Activated CD4-positive, alpha-beta memory T cell treated with anti-CD3 and anti-CD28 coated beads, Interleukin-2, amount 10 ng/mL, durations not matched to agents 7 days and 5 days (primary cell): ENCODE data around the gene SOD3. TPM values are rescaled to one million over a fixed set of nuclear protein-coding genes. Genes with fewer than 3 reads are reported as not detected.

ENCODE experiments used
- CTCF ChIA-PET: fragments of 350-600 bp; sonication (Branson Sonifier 250); formaldehyde crosslinking; loops from one replicate; lab custom pipeline; 2021; ENCODE audit warnings: antibody characterized with exemption, inconsistent platforms; lab: Charles Lee
- POLR2A ChIA-PET: fragments of 350-600 bp; sonication (Branson Sonifier 250); formaldehyde crosslinking; loops from one replicate; lab custom pipeline; 2021; ENCODE audit warnings: antibody characterized with exemption; lab: Charles Lee
- DNase-seq: peaks from one replicate; pipeline ENCODE4 v3.0.0-alpha.2; 2020
- H3K27ac Mint-ChIP-seq: one replicate; pipeline ENCODE4 v1.8.0; 2021; ENCODE audit warnings: mild to moderate bottlenecking, mixed read lengths
- H3K27me3 Mint-ChIP-seq: one replicate; pipeline ENCODE4 v1.8.0; 2021; ENCODE audit warnings: mixed read lengths
- H3K36me3 Mint-ChIP-seq: one replicate; pipeline ENCODE4 v1.8.0; 2021; ENCODE audit warnings: low read depth, mixed read lengths
- H3K4me1 Mint-ChIP-seq: one replicate; pipeline ENCODE4 v1.8.0; 2021; ENCODE audit warnings: mixed read lengths
- H3K4me3 Mint-ChIP-seq: one replicate; pipeline ENCODE4 v1.8.0; 2021; ENCODE audit warnings: mild to moderate bottlenecking, mixed read lengths
- H3K9me3 Mint-ChIP-seq: one replicate; pipeline ENCODE4 v1.8.0; 2021; ENCODE audit warnings: mixed read lengths
- total RNA-seq, 2 experiments: library from RNA; stranded (reverse); gene quantifications; one replicate each; pipeline ENCODE4 v1.2.3, GENCODE V29; 2021

Gene SOD3
- total RNA-seq, 2 experiments from 2014 or later: not detected

GRCh38 chr4:24768604-24769003, 26.8 kb upstream of the SOD3 start:
- CTCF ChIA-PET: no interaction called here
- Mint-ChIP-seq H3K9me3 (peaks cover 4% of the 10 kb centered on the region), H3K4me1 (peaks cover 8% of the 10 kb centered on the region), H3K4me3 (no peak overlapping the region), H3K27me3 (no peaks in the 10 kb centered on the region), H3K36me3 (no peaks in the 10 kb centered on the region), H3K27ac (no peak overlapping the region)
- POLR2A ChIA-PET: no interaction called here
- DNase-seq: no peak

GRCh38 chr4:24769571-24769970, 25.8 kb upstream of the SOD3 start:
- no peaks in the 10 kb centered on the region for H3K27me3 Mint-ChIP-seq
- POLR2A ChIA-PET: no interaction called here
- H3K4me1 Mint-ChIP-seq: peaks cover 8% of the 10 kb centered on the region
- no peak overlapping the region for H3K27ac Mint-ChIP-seq
- no peak for DNase-seq
- peaks cover 4% of the 10 kb centered on the region for H3K9me3 Mint-ChIP-seq
- CTCF ChIA-PET: no interaction called here
- no peaks in the 10 kb centered on the region for H3K36me3 Mint-ChIP-seq
- H3K4me3 Mint-ChIP-seq: no peak overlapping the region

- no peak for DNase-seq
- Mint-ChIP-seq H3K27me3 (no peaks in the 10 kb centered on the region), H3K4me3 (no peak overlapping the region), H3K9me3 (peaks cover 4% of the 10 kb centered on the region), H3K36me3 (no peaks in the 10 kb centered on the region), H3K27ac (no peak overlapping the region), H3K4me1 (peaks cover 8% of the 10 kb centered on the region)
- CTCF ChIA-PET: no interaction called here
- POLR2A ChIA-PET: no interaction called here
Observed at GRCh38 chr4:24770032-24770584, 25.3 kb upstream of the SOD3 start.

- CTCF ChIA-PET: no interaction called here
- Mint-ChIP-seq H3K36me3 (no peaks in the 10 kb centered on the region), H3K27ac (no peak overlapping the region), H3K27me3 (no peaks in the 10 kb centered on the region), H3K4me3 (no peak overlapping the region), H3K4me1 (peaks cover 8% of the 10 kb centered on the region), H3K9me3 (peaks cover 4% of the 10 kb centered on the region)
- POLR2A ChIA-PET: no interaction called here
- no peak for DNase-seq
Observed at GRCh38 chr4:24770667-24771066, 24.7 kb upstream of the SOD3 start.

GRCh38 chr4:24771241-24771640, 24.1 kb upstream of the SOD3 start:
- CTCF ChIA-PET: no interaction called here
- H3K27me3 Mint-ChIP-seq: no peaks in the 10 kb centered on the region
- no peak overlapping the region for H3K27ac Mint-ChIP-seq
- H3K4me3 Mint-ChIP-seq: no peak overlapping the region
- peaks cover 8% of the 10 kb centered on the region for H3K4me1 Mint-ChIP-seq
- peaks cover 4% of the 10 kb centered on the region for H3K9me3 Mint-ChIP-seq
- H3K36me3 Mint-ChIP-seq: no peaks in the 10 kb centered on the region
- no peak for DNase-seq
- POLR2A ChIA-PET: no interaction called here

- no peak for DNase-seq
- Mint-ChIP-seq H3K9me3 (peaks cover 4% of the 10 kb centered on the region), H3K4me3 (no peak overlapping the region), H3K27me3 (no peaks in the 10 kb centered on the region), H3K27ac (no peak overlapping the region), H3K36me3 (no peaks in the 10 kb centered on the region), H3K4me1 (peaks cover 8% of the 10 kb centered on the region)
- ChIA-PET CTCF (no interaction called here), POLR2A (no interaction called here)
Observed at GRCh38 chr4:24772061-24772705, 23.2 kb upstream of the SOD3 start.

GRCh38 chr4:24772952-24773351, 22.4 kb upstream of the SOD3 start:
- DNase-seq: no peak
- POLR2A ChIA-PET: no interaction called here
- Mint-ChIP-seq H3K4me3 (no peak overlapping the region), H3K4me1 (peaks cover 8% of the 10 kb centered on the region), H3K36me3 (no peaks in the 10 kb centered on the region), H3K27ac (no peak overlapping the region), H3K9me3 (peaks cover 4% of the 10 kb centered on the region), H3K27me3 (no peaks in the 10 kb centered on the region)
- CTCF ChIA-PET: no interaction called here

- peaks cover 6% of the 10 kb centered on the region for H3K4me1 Mint-ChIP-seq
- POLR2A ChIA-PET: no interaction called here
- CTCF ChIA-PET: no interaction called here
- no peak overlapping the region for H3K27ac Mint-ChIP-seq
- no peaks in the 10 kb centered on the region for H3K27me3 Mint-ChIP-seq
- H3K9me3 Mint-ChIP-seq: peaks cover 4% of the 10 kb centered on the region
- no peaks in the 10 kb centered on the region for H3K36me3 Mint-ChIP-seq
- DNase-seq: no peak
- H3K4me3 Mint-ChIP-seq: no peak overlapping the region
Observed at GRCh38 chr4:24774452-24774851, 20.9 kb upstream of the SOD3 start.

- DNase-seq: no peak
- Mint-ChIP-seq H3K27me3 (no peaks in the 10 kb centered on the region), H3K9me3 (peaks cover 4% of the 10 kb centered on the region), H3K36me3 (no peaks in the 10 kb centered on the region), H3K4me1 (peaks cover 1% of the 10 kb centered on the region), H3K27ac (no peak overlapping the region), H3K4me3 (no peak overlapping the region)
- CTCF ChIA-PET: no interaction called here
- POLR2A ChIA-PET: no interaction called here
Observed at GRCh38 chr4:24775032-24775605, 20.3 kb upstream of the SOD3 start.

- no peak for DNase-seq
- H3K27me3 Mint-ChIP-seq: no peaks in the 10 kb centered on the region
- H3K4me1 Mint-ChIP-seq: no peaks in the 10 kb centered on the region
- CTCF ChIA-PET: no interaction called here
- no peak overlapping the region for H3K4me3 Mint-ChIP-seq
- H3K36me3 Mint-ChIP-seq: no peaks in the 10 kb centered on the region
- peaks cover 4% of the 10 kb centered on the region for H3K9me3 Mint-ChIP-seq
- H3K27ac Mint-ChIP-seq: no peak overlapping the region
- POLR2A ChIA-PET: no interaction called here
Observed at GRCh38 chr4:24775750-24776149, 19.6 kb upstream of the SOD3 start.

- Mint-ChIP-seq H3K4me1 (no peaks in the 10 kb centered on the region), H3K36me3 (no peaks in the 10 kb centered on the region), H3K4me3 (no peak overlapping the region), H3K27ac (no peak overlapping the region), H3K27me3 (no peaks in the 10 kb centered on the region), H3K9me3 (no peaks in the 10 kb centered on the region)
- ChIA-PET CTCF (no interaction called here), POLR2A (no interaction called here)
- no peak for DNase-seq
Observed at GRCh38 chr4:24777536-24778463, 17.6 kb upstream of the SOD3 start.

- Mint-ChIP-seq H3K36me3 (no peaks in the 10 kb centered on the region), H3K27me3 (no peaks in the 10 kb centered on the region), H3K4me3 (no peak overlapping the region), H3K4me1 (no peaks in the 10 kb centered on the region), H3K27ac (no peak overlapping the region), H3K9me3 (no peaks in the 10 kb centered on the region)
- ChIA-PET POLR2A (no interaction called here), CTCF (no interaction called here)
- DNase-seq: no peak
Observed at GRCh38 chr4:24778464-24779225, 16.7 kb upstream of the SOD3 start.
